Testis (tissue), 2 donors: ENCODE measurements around the gene SYNE1.

Experiments used
- CTCF ChIP-seq, 3 experiments: fragments of 450-650 bp in 2 of 3; fragments of 200-600 bp in 1 of 3; sonication (generic) in 1 of 3; IDR thresholded peaks; one replicate each; pipeline ENCODE4 v1.5.1; 2016 to 2019; ENCODE audit warnings: antibody characterized with exemption in 3 of 3, mild to moderate bottlenecking in 2 of 3, moderate library complexity in 1 of 3
- POLR2A ChIP-seq: fragments of 450-650 bp; IDR thresholded peaks from one replicate; pipeline ENCODE4 v1.6.1; 2017; ENCODE audit warnings: antibody characterized with exemption, mild to moderate bottlenecking, moderate library complexity

GRCh38 chr6:152305672-152306071 lies 331.5 kb downstream of the SYNE1 start:
- TF ChIP-seq CTCF (IDR thresholded peaks at IDR 0.05) (no peak), POLR2A (no peak)
